IMR-90 (cell line): Measurements from ENCODE around the gene R3HDM2. TPM values are rescaled to one million over a fixed set of nuclear protein-coding genes. Genes with fewer than 3 reads are reported as not detected.

Experiments
- ATAC-seq: fragments of 200-7000 bp; cut with Tn5 transposase; 2 replicates; pipeline ENCODE4 v1.9.1; 2020; ENCODE audit warnings: low read depth, mild to moderate bottlenecking, moderate library complexity
- BruUV-seq: library from RNA; stranded (reverse); fragments of 400-500 nt; replicated peaks from 2 replicates; lab custom pipeline; 2021; lab: Mats Ljungman, UMichigan
- CTCF ChIA-PET: fragments of 300-600 bp; formaldehyde crosslinking; extraction: SDS; loops from one replicate; lab custom pipeline; 2021; ENCODE audit warnings: antibody characterized with exemption; lab: Yijun Ruan, JAX
- POLR2A ChIA-PET: fragments of 300-600 bp; sonication (Branson Sonifier 250); formaldehyde crosslinking; loops from one replicate; lab custom pipeline; 2022; ENCODE audit warnings: antibody characterized with exemption; ENCODE audit not compliant: unreplicated experiment; lab: Charles Lee
- DNase-seq: peaks from one replicate; pipeline ENCODE4 v3.0.0; 2013
- H2AFZ ChIP-seq: replicated peaks from 2 replicates; pipeline ENCODE3; 2013; ENCODE audit warnings: low read length, mild to moderate bottlenecking; ENCODE audit not compliant: poor library complexity
- H2AK5ac ChIP-seq: 2 replicates; pipeline ENCODE4 v1.6.1; 2013; ENCODE audit warnings: low read depth, low read length, inconsistent platforms
- H2AK9ac ChIP-seq: replicated peaks from 2 replicates; pipeline ENCODE3; 2013; ENCODE audit warnings: mild to moderate bottlenecking, low read depth, low read length, moderate library complexity; ENCODE audit not compliant: poor library complexity
- H2BK120ac ChIP-seq: 2 replicates; pipeline ENCODE4 v1.6.1; 2013; ENCODE audit warnings: low read depth, low read length, inconsistent platforms
- H2BK15ac ChIP-seq: 3 replicates; pipeline ENCODE4 v1.6.1; 2013; ENCODE audit warnings: low read depth, low read length, inconsistent platforms
- H2BK20ac ChIP-seq: 2 replicates; pipeline ENCODE4 v1.6.1; 2013; ENCODE audit warnings: low read depth, mild to moderate bottlenecking, inconsistent platforms, low read length, moderate library complexity
- H2BK5ac ChIP-seq: 2 replicates; pipeline ENCODE4 v1.6.1; 2013; ENCODE audit warnings: mild to moderate bottlenecking, low read depth, low read length, inconsistent platforms; ENCODE audit not compliant: poor library complexity, severe bottlenecking
- H3K14ac ChIP-seq: replicated peaks from 2 replicates; pipeline ENCODE4 v1.6.1; 2013; ENCODE audit warnings: low read depth, low read length, inconsistent platforms
- H3K18ac ChIP-seq: 2 replicates; pipeline ENCODE4 v1.6.1; 2013; ENCODE audit warnings: low read depth, low read length, control low read depth
- H3K23ac ChIP-seq: 2 replicates; pipeline ENCODE4 v1.6.1; 2013; ENCODE audit warnings: low read depth, low read length, inconsistent platforms
- H3K27ac ChIP-seq: 2 replicates; pipeline ENCODE4 v1.5.1; 2013; ENCODE audit warnings: mild to moderate bottlenecking, control low read depth, low read length; ENCODE audit not compliant: insufficient read depth
- H3K27me3 ChIP-seq: 2 replicates; pipeline ENCODE4 v1.6.1; 2013; ENCODE audit warnings: low read length; ENCODE audit not compliant: control insufficient read depth, insufficient read depth
- H3K36me3 ChIP-seq: 2 replicates; pipeline ENCODE4 v1.6.1; 2013; ENCODE audit warnings: low read length, mixed read lengths; ENCODE audit not compliant: control insufficient read depth, insufficient read depth
- H3K4ac ChIP-seq: 2 replicates; pipeline ENCODE4 v1.6.1; 2013; ENCODE audit warnings: low read depth, low read length, inconsistent platforms
- H3K4me1 ChIP-seq: 2 replicates; pipeline ENCODE4 v1.6.1; 2013; ENCODE audit warnings: low read length, mixed read lengths; ENCODE audit not compliant: control insufficient read depth, insufficient read depth
- H3K4me2 ChIP-seq: 2 replicates; pipeline ENCODE4 v1.6.1; 2013; ENCODE audit warnings: low read depth, mild to moderate bottlenecking, control low read depth, low read length, moderate library complexity
- H3K4me3 ChIP-seq: 2 replicates; pipeline ENCODE4 v1.5.1; 2013; ENCODE audit warnings: low read depth, mild to moderate bottlenecking, control low read depth, low read length, moderate library complexity; ENCODE audit not compliant: insufficient read depth
- H3K56ac ChIP-seq: 2 replicates; pipeline ENCODE4 v1.6.1; 2013; ENCODE audit warnings: low read length, inconsistent platforms; ENCODE audit not compliant: insufficient read depth; ENCODE audit errors: extremely low read depth
- H3K79me1 ChIP-seq, 2 experiments: 2 replicates each; pipeline ENCODE4 v1.6.1; 2013; ENCODE audit warnings: low read length in 2 of 2, inconsistent platforms in 1 of 2, low read depth in 1 of 2
- H3K9ac ChIP-seq: 2 replicates; pipeline ENCODE4 v1.6.1; 2013; ENCODE audit warnings: low read depth, low read length, control low read depth
- H3K9me1 ChIP-seq: 2 replicates; pipeline ENCODE4 v1.6.1; 2013; ENCODE audit warnings: low read length, inconsistent platforms; ENCODE audit not compliant: insufficient read depth
- H3K9me3 ChIP-seq: 2 replicates; pipeline ENCODE4 v1.6.1; 2013; ENCODE audit warnings: low read length; ENCODE audit not compliant: control insufficient read depth, insufficient read depth
- H4K20me1 ChIP-seq: 2 replicates; pipeline ENCODE4 v1.6.1; 2013; ENCODE audit warnings: low read length, inconsistent platforms; ENCODE audit not compliant: insufficient read depth
- H4K5ac ChIP-seq: 2 replicates; pipeline ENCODE4 v1.6.1; 2013; ENCODE audit warnings: mild to moderate bottlenecking, low read depth, low read length, control low read depth
- H4K8ac ChIP-seq, 2 experiments: 2 replicates each; pipeline ENCODE4 v1.6.1; 2013; ENCODE audit warnings: low read depth in 2 of 2, low read length in 2 of 2, control low read depth in 1 of 2, inconsistent platforms in 1 of 2
- H4K91ac ChIP-seq: 2 replicates; pipeline ENCODE4 v1.6.1; 2013; ENCODE audit warnings: low read depth, low read length, inconsistent platforms; ENCODE audit not compliant: insufficient read depth
- CEBPB ChIP-seq: IDR thresholded peaks from 2 replicates; pipeline ENCODE4 v1.6.1; 2012; ENCODE audit warnings: low read depth, low read length, improper control_type of control experiment
- CHD1 ChIP-seq: IDR thresholded peaks from 2 replicates; pipeline ENCODE4 v1.6.1; 2012; ENCODE audit warnings: low read depth, low read length, improper control_type of control experiment
- CTCF ChIP-seq: conservative IDR thresholded peaks from 2 replicates; pipeline ENCODE4 v1.5.1; 2012; ENCODE audit warnings: mild to moderate bottlenecking, low read depth, low read length, improper control_type of control experiment
- ELK1 ChIP-seq: fragments of 150-350 bp; IDR thresholded peaks from 2 replicates; pipeline ENCODE4 v1.6.1; 2016; ENCODE audit warnings: low read depth, mild to moderate bottlenecking, low read length, moderate library complexity, borderline replicate concordance
- FOS ChIP-seq: fragments of 150-350 bp; IDR thresholded peaks from 2 replicates; pipeline ENCODE4 v1.6.1; 2016; ENCODE audit warnings: low read depth, low read length
- MAFK ChIP-seq: IDR thresholded peaks from 2 replicates; pipeline ENCODE4 v1.6.1; 2012; ENCODE audit warnings: low read depth, low read length, improper control_type of control experiment
- MAZ ChIP-seq: IDR thresholded peaks from 2 replicates; pipeline ENCODE4 v1.6.1; 2012; ENCODE audit warnings: low read depth, mild to moderate bottlenecking, low read length, improper control_type of control experiment, moderate library complexity, borderline replicate concordance
- MXI1 ChIP-seq: IDR thresholded peaks from 2 replicates; pipeline ENCODE4 v1.6.1; 2012; ENCODE audit warnings: low read depth, mild to moderate bottlenecking, low read length, moderate library complexity, borderline replicate concordance
- NFE2L2 ChIP-seq: fragments of 150-350 bp; IDR thresholded peaks from 2 replicates; pipeline ENCODE4 v1.6.1; 2016; ENCODE audit warnings: low read depth, mild to moderate bottlenecking, low read length
- RAD21 ChIP-seq: IDR thresholded peaks from 2 replicates; pipeline ENCODE4 v1.6.1; 2012; ENCODE audit warnings: low read length, improper control_type of control experiment
- RCOR1 ChIP-seq: IDR thresholded peaks from 2 replicates; pipeline ENCODE4 v1.6.1; 2012; ENCODE audit warnings: mild to moderate bottlenecking, low read length, improper control_type of control experiment; ENCODE audit not compliant: insufficient replicate concordance
- RFX5 ChIP-seq: IDR thresholded peaks from 2 replicates; pipeline ENCODE4 v1.8.0; 2012; ENCODE audit warnings: low read depth, mild to moderate bottlenecking, low read length, moderate library complexity
- SMC3 ChIP-seq: fragments of 150-350 bp; IDR thresholded peaks from 2 replicates; pipeline ENCODE4 v1.6.1; 2016; ENCODE audit warnings: low read depth, mild to moderate bottlenecking, antibody characterized with exemption, low read length, moderate library complexity
- WGBS, 2 experiments: methylation state at CpG; one replicate each; pipeline versions ENCODE4 v1.1.5 to v1.1.7; 2013; ENCODE audit warnings: missing lambda C conversion rate in 2 of 2; ENCODE audit not compliant: insufficient read length in 1 of 2; ENCODE audit errors: extremely low coverage in 2 of 2; 5-methylcytosine and 5-hydroxymethylcytosine counted together
- dilution Hi-C: fragments of 300-500 bp; cut with HindIII; formaldehyde crosslinking; loops from one replicate; pipeline ENCODE4 v1.14.3; 2018; ENCODE audit warnings: low sequenced_read_pairs; ENCODE audit not compliant: unreplicated experiment
- in situ Hi-C: fragments of 300-500 bp; cut with MboI; formaldehyde crosslinking; loops from 3 replicates; pipeline ENCODE4 v1.14.3; 2019; ENCODE audit warnings: low sequenced_read_pairs, inconsistent platforms, mixed read lengths
- intact Hi-C: fragments of 100-400 bp; cut with micrococcal nuclease; formaldehyde crosslinking; loops from 2 replicates; pipeline ENCODE4 v1.10.0; 2022
- polyA plus RNA-seq, 3 experiments: library from polyadenylated mRNA; depleted of rRNA; stranded (reverse); fragments of >200 nt; gene quantifications; 2 replicates each; pipeline ENCODE4 v1.2.3, GENCODE V29; 2012; ENCODE audit warnings: low replicate concordance in 1 of 3
- total RNA-seq: library from RNA; depleted of rRNA; stranded (reverse); fragments of >200 nt; gene quantifications from 2 replicates; pipeline ENCODE4 v1.2.3, GENCODE V29; 2012

The R3HDM2 gene
- total and polyA plus RNA-seq, 2 of the 4 experiments (the other 2 are of a cell fraction): 7.5 to 28.4 TPM

GRCh38 chr12:57238854-57239554 is 191.8 kb downstream of the R3HDM2 start:
- no peak overlapping the region; the same call in 1 of the 2 replicates for H3K18ac ChIP-seq
- in situ Hi-C loops: no loop called here
- ATAC-seq: peak; percentile 82
- H3K9ac ChIP-seq: peak overlapping the region; percentile 93
- no peak overlapping the region; the same call in 1 of the 2 replicates for H4K5ac ChIP-seq
- H4K20me1 ChIP-seq: peaks cover 38% of the 10 kb centered on the region; the same call in 1 of the 2 replicates
- H3K79me1 ChIP-seq: peaks cover 0 to 13% of the 10 kb centered on the region in 2 experiments; a peak in 3 of 4 replicates
- H3K23ac ChIP-seq: no peak overlapping the region
- BruUV-seq: no TSS peak
- peaks cover 6% of the 10 kb centered on the region; the same call in 1 of the 2 replicates for H3K27me3 ChIP-seq
- peak; percentile 91 for TF ChIP-seq RAD21
- peak; percentile 93 for TF ChIP-seq SMC3
- no peak for TF ChIP-seq RCOR1
- TF ChIP-seq MAFK: peak; percentile 29; the same call in 1 of the 2 replicates
- no peak for TF ChIP-seq ELK1
- no peak for TF ChIP-seq NFE2L2
- TF ChIP-seq CTCF: peak; percentile 100
- TF ChIP-seq CEBPB: no peak
- no peak; the same call in 1 of the 2 replicates for TF ChIP-seq RFX5
- TF ChIP-seq MAZ: peak; percentile 62; the same call in 1 of the 2 replicates
- no peak for TF ChIP-seq FOS
- TF ChIP-seq MXI1: 0 out of 2 replicates have a peak, but pooled peaks have one; percentile 47
- no peak for TF ChIP-seq CHD1
- H3K27ac ChIP-seq: peak overlapping the region; percentile 73
- H3K36me3 ChIP-seq: peaks cover 12% of the 10 kb centered on the region
- dilution Hi-C loops: no loop called here
- H3K9me1 ChIP-seq: peaks cover 7% of the 10 kb centered on the region; the same call in 1 of the 2 replicates
- H2AK9ac ChIP-seq: peak overlapping the region; percentile 96
- peak overlapping the region; percentile 92 for H2AFZ ChIP-seq
- 17% methylated on average over 6 of the region's 47 CpGs; no CpG with 5 or more reads in 1 of the 2 experiments for WGBS, 2 experiments
- H2AK5ac ChIP-seq: peak overlapping the region; percentile 93; the same call in 1 of the 2 replicates
- ChIA-PET POLR2A (interaction anchor here (0.5 to 1.9 kb wide), 2 partner anchors 9 to 38 kb away, joined by 7 to 8 read pairs; partner anchors contain the start of gene SHMT2), CTCF (interaction anchor here (0.6 to 5.8 kb wide), 5 partner anchors 9 to 152 kb away, joined by 3 to 47 read pairs (median 5); partner anchors contain the start of gene SHMT2)
- H3K4me1 ChIP-seq: peaks cover 17% of the 10 kb centered on the region
- no peak overlapping the region for H2BK5ac ChIP-seq
- peak overlapping the region; percentile 69; the same call in 1 of the 2 replicates for H3K56ac ChIP-seq
- H3K14ac ChIP-seq: peak overlapping the region; percentile 94
- H4K91ac ChIP-seq: peak overlapping the region; percentile 94
- no peak overlapping the region for H2BK120ac ChIP-seq
- no peaks in the 10 kb centered on the region for H3K9me3 ChIP-seq
- no peak overlapping the region for H2BK20ac ChIP-seq
- peak overlapping the region; percentile 55 for H3K4me3 ChIP-seq
- H2BK15ac ChIP-seq: no peak overlapping the region; the same call in 2 of the 3 replicates
- H4K8ac ChIP-seq: peak overlapping the region; percentile 94 to 95; a peak in 2 of 4 replicates
- peak overlapping the region; percentile 92 for H3K4me2 ChIP-seq
- H3K4ac ChIP-seq: peak overlapping the region; percentile 98
- intact Hi-C loops: loop anchor here (1.0 to 5.0 kb wide), 2 partner anchors 26 to 172 kb away; no protein-coding TSS in a partner anchor
- DNase-seq: peak; percentile 82
